ENCODE data around the gene NPEPPS.

NPEPPS gene

GRCh38 chr17:47663912-47664623, 133.2 kb downstream of the NPEPPS start:
- peak; percentile 34 to 40 for DNase-seq (ENCODE audit: low read depth in 2 of 2)

GRCh38 chr17:47664624-47664941, 133.7 kb downstream of the NPEPPS start:
- no peak for DNase-seq (ENCODE audit: low read depth in 2 of 2)

GRCh38 chr17:47665655-47666054, 134.7 kb downstream of the NPEPPS start:
- no peak for DNase-seq (ENCODE audit: low read depth in 2 of 2)

- DNase-seq (ENCODE audit: low read depth in 2 of 2) = no peak
Observed at GRCh38 chr17:47669081-47669480, 138.2 kb downstream of the NPEPPS start.

- no peak for DNase-seq (ENCODE audit: low read depth in 2 of 2)
Observed at GRCh38 chr17:47670064-47670463, 139.2 kb downstream of the NPEPPS start.
